Transverse colon (tissue), 4 donors: ENCODE measurements around the gene SANBR.
A peak's percentile ranks its signal among the peaks of the same experiment; 100 is the strongest.

Source experiments
- CTCF ChIP-seq, 5 experiments: fragments of 200-600 bp in 3 of 5; fragments of 450-650 bp in 2 of 5; sonication (generic) in 3 of 5; IDR thresholded peaks; 1 replicate in 2 of 5; 2 replicates in 3 of 5; pipeline ENCODE4 v1.5.1; 2016 to 2017; ENCODE audit warnings: antibody characterized with exemption in 5 of 5, inconsistent platforms in 3 of 5, mild to moderate bottlenecking in 2 of 5, moderate library complexity in 1 of 5
- EP300 ChIP-seq: sonication (generic); formaldehyde crosslinking; IDR thresholded peaks from one replicate; pipeline ENCODE4 v1.6.1; 2017; ENCODE audit warnings: antibody characterized with exemption, low read depth
- POLR2A ChIP-seq: fragments of 450-650 bp; IDR thresholded peaks from one replicate; pipeline ENCODE4 v1.6.1; 2016; ENCODE audit warnings: antibody characterized with exemption, mild to moderate bottlenecking, moderate library complexity
- POLR2AphosphoS5 ChIP-seq, 3 donors: sonication (generic); formaldehyde crosslinking; IDR thresholded peaks; one replicate each; pipeline ENCODE4 v1.6.1; 2016; ENCODE audit warnings: antibody characterized with exemption in 3 of 3

- TF ChIP-seq CTCF (IDR thresholded peaks at IDR 0.05) (no peak), POLR2A (no peak), POLR2AphosphoS5 (IDR thresholded peaks at IDR 0.05) (peak in 2 of 3 donors; percentile 6 to 10), EP300 (no peak)
These were observed 19.7 kb upstream of the SANBR start for GRCh38 chr2:61045999-61046398.
